Measurements from ENCODE around the gene ATP6V0A4.

The ATP6V0A4 gene

DNA sequence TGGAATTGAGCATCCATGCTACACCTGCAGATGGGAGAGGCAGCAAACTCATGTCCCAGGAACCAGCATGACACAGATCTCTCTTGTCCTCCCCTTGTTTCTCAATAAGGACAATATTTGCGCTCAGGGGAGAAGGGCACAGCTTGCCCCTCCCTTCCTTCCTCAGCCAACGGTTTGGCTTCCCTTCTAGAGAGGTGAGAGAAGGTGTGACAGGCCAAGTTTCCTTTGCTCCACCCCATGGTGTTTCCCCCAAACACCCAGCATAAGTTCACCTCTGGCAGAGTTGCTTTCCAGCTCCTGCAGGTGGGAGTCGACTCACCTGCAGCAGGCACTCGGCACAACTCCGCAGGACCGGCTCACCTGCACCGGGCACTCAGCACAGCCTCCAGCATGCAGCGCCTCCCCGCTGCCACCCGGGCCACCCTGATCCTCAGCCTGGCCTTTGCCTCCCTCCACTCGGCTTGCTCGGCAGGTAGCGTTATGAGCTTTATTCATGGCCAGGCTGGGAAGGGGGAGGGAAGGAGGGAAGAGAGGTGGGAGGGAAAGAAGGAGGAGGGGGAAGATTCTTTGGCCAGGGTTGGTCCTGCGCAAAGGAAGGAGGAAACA, at the start of gene ATP6V0A4, which contains the start of gene TMEM213:
TSS of gene ATP6V0A4 (minus strand) at position 482 of the 606 bp plus-strand sequence. CDS start 26,949 bp downstream, outside the sequence.
TSS of gene TMEM213 (plus strand) at position 280 of the 606 bp plus-strand sequence. CDS start at position 391, 111 bp downstream.
- peaks cover 5% of the 10 kb centered on the region for H3K4me1 Mint-ChIP-seq (ENCODE audit: low read depth)

DNA sequence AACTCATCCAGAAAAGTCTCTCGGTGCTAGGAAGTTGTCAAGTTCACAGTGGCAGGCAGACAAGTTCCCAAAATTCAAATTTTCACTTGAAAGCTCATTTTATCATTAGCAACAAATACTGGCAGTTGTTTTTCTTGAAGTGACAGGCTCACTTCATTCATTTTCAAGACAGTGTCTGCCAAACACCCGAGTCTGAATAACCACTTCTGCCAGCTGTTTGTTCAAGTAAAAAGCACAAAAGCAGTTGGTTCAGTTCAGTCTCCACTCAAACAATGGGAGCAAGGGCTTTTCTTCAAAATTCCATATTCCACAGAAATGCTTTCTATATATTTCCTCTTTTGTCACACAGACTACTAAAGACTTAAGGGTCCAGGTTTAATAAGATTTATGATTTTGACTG, 47.7 kb upstream of the ATP6V0A4 start:
- H3K36me3 Mint-ChIP-seq (ENCODE audit: low read depth): no peaks in the 10 kb centered on the region
- no peaks in the 10 kb centered on the region for H3K4me1 Mint-ChIP-seq (ENCODE audit: low read depth)
- DNase-seq: no peak
- no peaks in the 10 kb centered on the region for H3K9me3 Mint-ChIP-seq
- peaks cover under 1% of the 10 kb centered on the region for H3K27me3 Mint-ChIP-seq
- H3K4me3 Mint-ChIP-seq: no peak overlapping the region
- no peak overlapping the region for H3K27ac Mint-ChIP-seq

More for the DNA sequence above, at the start of gene ATP6V0A4, which contains the start of gene TMEM213:
- no peaks in the 10 kb centered on the region for H3K9me3 Mint-ChIP-seq
- H3K4me3 Mint-ChIP-seq: no peak within 1 kb of the TSS
- peaks cover 2% of the 10 kb centered on the region for H3K27me3 Mint-ChIP-seq
- no peaks in the 10 kb centered on the region for H3K36me3 Mint-ChIP-seq (ENCODE audit: low read depth)
- no peak within 1 kb of the TSS for H3K27ac Mint-ChIP-seq
- DNase-seq: no peak

- Mint-ChIP-seq H3K27ac (no peak overlapping the region), H3K9me3 (no peaks in the 10 kb centered on the region), H3K27me3 (peaks cover 10% of the 10 kb centered on the region), H3K4me3 (no peak overlapping the region), H3K36me3 (ENCODE audit: low read depth) (no peaks in the 10 kb centered on the region), H3K4me1 (ENCODE audit: low read depth) (no peaks in the 10 kb centered on the region)
- no peak for DNase-seq
Measured at GRCh38 chr7:138843632-138844580, 45.9 kb upstream of the ATP6V0A4 start.

DNA sequence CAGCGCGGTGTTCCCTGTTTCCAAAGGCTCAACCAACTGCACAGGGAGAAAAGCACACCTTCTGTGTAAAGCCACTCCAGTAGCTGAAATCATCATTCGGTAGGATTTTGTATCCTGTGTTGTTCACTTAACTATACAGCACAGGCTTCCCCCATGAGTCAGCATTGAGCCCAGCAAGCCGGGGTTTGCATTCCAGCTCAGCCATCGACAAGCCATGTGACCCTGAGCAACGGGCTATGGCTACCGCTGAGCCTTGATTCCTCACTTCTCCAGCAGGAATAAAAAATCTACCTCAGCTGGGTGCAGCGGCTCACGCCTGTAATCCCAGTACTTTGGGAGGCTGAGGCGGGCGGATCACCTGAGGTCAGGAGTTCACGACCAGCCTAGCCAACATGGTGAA, 44.1 kb upstream of the ATP6V0A4 start:
- no peak overlapping the region for H3K4me3 Mint-ChIP-seq
- H3K4me1 Mint-ChIP-seq (ENCODE audit: low read depth): no peaks in the 10 kb centered on the region
- peaks cover 10% of the 10 kb centered on the region for H3K27me3 Mint-ChIP-seq
- H3K9me3 Mint-ChIP-seq: no peaks in the 10 kb centered on the region
- no peaks in the 10 kb centered on the region for H3K36me3 Mint-ChIP-seq (ENCODE audit: low read depth)
- H3K27ac Mint-ChIP-seq: no peak overlapping the region
- no peak for DNase-seq

GRCh38 chr7:138838166-138838565, 40.2 kb upstream of the ATP6V0A4 start:
- peaks cover 29% of the 10 kb centered on the region for H3K27me3 Mint-ChIP-seq
- H3K9me3 Mint-ChIP-seq: no peaks in the 10 kb centered on the region
- H3K4me3 Mint-ChIP-seq: no peak overlapping the region
- no peaks in the 10 kb centered on the region for H3K36me3 Mint-ChIP-seq (ENCODE audit: low read depth)
- DNase-seq: no peak
- peaks cover 6% of the 10 kb centered on the region for H3K4me1 Mint-ChIP-seq (ENCODE audit: low read depth)
- no peak overlapping the region for H3K27ac Mint-ChIP-seq

DNA sequence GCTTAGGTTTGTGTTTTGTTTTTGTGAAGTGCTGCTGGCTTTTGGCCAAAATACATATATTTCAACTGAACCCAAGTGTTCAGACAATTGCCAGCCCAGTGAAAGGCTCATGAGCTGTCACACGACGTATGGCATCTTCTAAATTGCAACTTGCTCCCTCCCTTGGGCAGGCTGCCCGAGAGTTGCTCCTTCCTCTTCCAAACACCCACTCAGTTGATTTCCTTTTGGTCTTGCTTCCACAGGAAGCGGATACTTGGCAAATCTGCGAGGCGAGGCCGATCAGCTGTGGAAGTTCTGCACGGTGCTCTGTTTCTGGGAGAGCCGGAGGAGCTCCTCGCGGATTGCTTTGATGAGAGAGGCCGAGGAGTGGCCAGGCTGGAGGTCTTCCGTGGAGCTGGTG, 39.6 kb upstream of the ATP6V0A4 start:
- peaks cover 6% of the 10 kb centered on the region for H3K4me1 Mint-ChIP-seq (ENCODE audit: low read depth)
- peaks cover 34% of the 10 kb centered on the region for H3K27me3 Mint-ChIP-seq
- DNase-seq: no peak
- H3K27ac Mint-ChIP-seq: no peak overlapping the region
- no peaks in the 10 kb centered on the region for H3K9me3 Mint-ChIP-seq
- no peak overlapping the region for H3K4me3 Mint-ChIP-seq
- no peaks in the 10 kb centered on the region for H3K36me3 Mint-ChIP-seq (ENCODE audit: low read depth)

DNA sequence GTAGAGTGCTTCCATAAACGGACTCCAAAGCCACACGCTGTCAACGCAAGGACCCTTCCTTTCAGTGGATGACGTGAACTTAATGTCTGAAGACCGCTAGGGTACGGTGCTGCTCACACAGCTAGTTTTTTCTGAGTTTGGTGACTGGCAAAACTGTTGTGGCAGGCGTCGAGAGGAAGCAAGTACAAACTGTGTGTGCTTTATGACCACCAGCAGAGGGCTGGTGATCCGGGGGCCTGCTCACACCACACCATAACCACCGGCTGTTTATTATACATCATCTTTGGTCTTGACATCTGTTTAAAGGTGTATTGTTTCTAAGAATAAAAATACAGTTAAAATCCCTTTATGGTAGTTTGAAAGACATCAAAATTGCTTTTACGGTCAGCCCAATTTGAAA, 37.1 kb upstream of the ATP6V0A4 start:
- no peak for DNase-seq

GRCh38 chr7:138834583-138834982, 36.6 kb upstream of the ATP6V0A4 start:
- Mint-ChIP-seq H3K4me1 (ENCODE audit: low read depth) (peaks cover 6% of the 10 kb centered on the region), H3K27me3 (peaks cover 31% of the 10 kb centered on the region), H3K9me3 (no peaks in the 10 kb centered on the region), H3K27ac (no peak overlapping the region), H3K4me3 (no peak overlapping the region), H3K36me3 (ENCODE audit: low read depth) (no peaks in the 10 kb centered on the region)
- DNase-seq: no peak

More for the DNA sequence above, 37.1 kb upstream of the ATP6V0A4 start:
- H3K9me3 Mint-ChIP-seq: no peaks in the 10 kb centered on the region
- H3K36me3 Mint-ChIP-seq (ENCODE audit: low read depth): no peaks in the 10 kb centered on the region
- no peak overlapping the region for H3K4me3 Mint-ChIP-seq
- H3K4me1 Mint-ChIP-seq (ENCODE audit: low read depth): peaks cover 6% of the 10 kb centered on the region
- H3K27me3 Mint-ChIP-seq: peaks cover 33% of the 10 kb centered on the region
- no peak overlapping the region for H3K27ac Mint-ChIP-seq

- Mint-ChIP-seq H3K4me3 (no peak overlapping the region), H3K27me3 (peaks cover 28% of the 10 kb centered on the region), H3K4me1 (ENCODE audit: low read depth) (peaks cover 6% of the 10 kb centered on the region), H3K27ac (no peak overlapping the region), H3K9me3 (no peaks in the 10 kb centered on the region), H3K36me3 (ENCODE audit: low read depth) (no peaks in the 10 kb centered on the region)
- DNase-seq: no peak
Measured at GRCh38 chr7:138833596-138833995, 35.6 kb upstream of the ATP6V0A4 start.

DNA sequence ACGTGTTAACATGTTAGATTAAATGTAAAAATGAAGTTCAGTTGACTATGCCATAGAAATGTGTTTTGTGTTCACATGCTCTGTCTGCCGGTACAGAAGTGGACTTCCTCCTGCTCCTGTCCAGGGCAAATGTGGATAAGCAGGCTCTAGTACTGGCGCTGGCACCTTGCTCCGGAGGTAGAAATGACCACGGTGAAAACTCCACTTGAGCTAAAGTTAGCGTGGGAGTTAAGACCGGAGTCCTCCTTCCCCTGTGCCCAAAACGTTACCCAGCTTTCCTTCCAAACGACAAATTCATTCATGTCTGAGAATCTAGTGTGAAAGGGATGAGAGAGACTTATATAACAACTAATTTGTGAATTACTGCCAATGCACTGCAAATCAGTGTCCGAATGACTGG, 35.0 kb upstream of the ATP6V0A4 start:
- Mint-ChIP-seq H3K9me3 (no peaks in the 10 kb centered on the region), H3K36me3 (ENCODE audit: low read depth) (no peaks in the 10 kb centered on the region), H3K27me3 (peaks cover 28% of the 10 kb centered on the region), H3K27ac (no peak overlapping the region), H3K4me3 (no peak overlapping the region), H3K4me1 (ENCODE audit: low read depth) (peaks cover 6% of the 10 kb centered on the region)
- no peak for DNase-seq

DNA sequence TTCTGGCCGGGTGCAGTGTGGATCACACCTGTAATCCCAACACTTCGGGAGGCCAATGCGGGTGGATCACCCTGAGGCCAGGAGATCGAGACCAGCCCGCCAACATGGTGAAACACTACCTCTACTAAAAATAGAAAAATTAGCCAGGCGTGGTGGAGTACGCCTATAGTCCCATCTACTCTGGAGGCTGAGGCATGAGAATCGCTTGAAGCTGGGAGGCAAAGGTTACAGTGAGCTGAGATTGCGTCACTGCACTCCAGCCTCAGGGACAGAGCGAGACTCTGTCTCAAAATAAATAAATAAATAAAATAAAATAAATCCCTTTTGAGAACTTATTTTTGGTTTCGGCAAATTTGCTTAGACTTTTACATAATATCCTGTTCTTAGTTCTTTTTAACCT, 31.3 kb upstream of the ATP6V0A4 start:
- DNase-seq: no peak
- Mint-ChIP-seq H3K4me1 (ENCODE audit: low read depth) (peaks cover 9% of the 10 kb centered on the region), H3K36me3 (ENCODE audit: low read depth) (no peaks in the 10 kb centered on the region), H3K9me3 (no peaks in the 10 kb centered on the region), H3K4me3 (no peak overlapping the region), H3K27me3 (peaks cover 14% of the 10 kb centered on the region), H3K27ac (no peak overlapping the region)

- H3K4me1 Mint-ChIP-seq (ENCODE audit: low read depth): peaks cover 9% of the 10 kb centered on the region
- H3K9me3 Mint-ChIP-seq: no peaks in the 10 kb centered on the region
- no peaks in the 10 kb centered on the region for H3K36me3 Mint-ChIP-seq (ENCODE audit: low read depth)
- no peak overlapping the region for H3K4me3 Mint-ChIP-seq
- no peak overlapping the region for H3K27ac Mint-ChIP-seq
- no peak for DNase-seq
- peaks cover 9% of the 10 kb centered on the region for H3K27me3 Mint-ChIP-seq
Measured at GRCh38 chr7:138828302-138828701, 30.3 kb upstream of the ATP6V0A4 start.

- Mint-ChIP-seq H3K4me1 (ENCODE audit: low read depth) (peaks cover 9% of the 10 kb centered on the region), H3K9me3 (no peaks in the 10 kb centered on the region), H3K36me3 (ENCODE audit: low read depth) (no peaks in the 10 kb centered on the region), H3K4me3 (no peak overlapping the region), H3K27ac (peak overlapping the region; percentile 53), H3K27me3 (no peaks in the 10 kb centered on the region)
- DNase-seq: no peak
Measured at GRCh38 chr7:138825049-138825721, 27.2 kb upstream of the ATP6V0A4 start.

GRCh38 chr7:138822867-138823535, 25.0 kb upstream of the ATP6V0A4 start:
- Mint-ChIP-seq H3K4me1 (ENCODE audit: low read depth) (peaks cover 9% of the 10 kb centered on the region), H3K4me3 (no peak overlapping the region), H3K27ac (no peak overlapping the region), H3K27me3 (no peaks in the 10 kb centered on the region), H3K36me3 (ENCODE audit: low read depth) (no peaks in the 10 kb centered on the region), H3K9me3 (no peaks in the 10 kb centered on the region)
- DNase-seq: no peak
